GM12872 (cell line): ENCODE data around the gene KRTAP3-2.

ENCODE experiments used
- TF ChIP-seq, protein P1 (sequence below): IDR thresholded peaks from 3 replicates; pipeline ENCODE4 v1.5.1; 2011; ENCODE audit warnings: low read depth, mild to moderate bottlenecking, low read length, moderate library complexity; ENCODE audit not compliant: insufficient read depth

The KRTAP3-2 gene

DNA sequence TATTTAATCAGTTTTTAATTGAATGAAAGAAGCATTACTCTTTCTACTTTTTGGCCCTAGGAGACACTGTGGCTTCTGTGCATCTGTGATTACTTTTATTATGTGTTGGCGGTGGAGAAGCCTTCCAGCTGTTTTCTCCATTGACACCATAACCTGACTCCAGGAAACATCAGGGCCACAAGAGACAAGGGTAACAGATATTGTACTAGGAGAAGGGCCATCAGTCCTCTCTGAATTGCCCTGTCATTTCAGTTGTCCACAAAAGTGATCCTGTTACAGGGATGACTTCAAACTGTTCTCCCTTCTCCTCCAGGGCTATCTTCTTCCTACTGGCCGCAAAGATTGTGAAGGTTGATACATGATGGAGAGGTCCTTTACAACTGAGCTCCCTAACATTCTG is 47.6 kb downstream of the KRTAP3-2 start:
- TF ChIP-seq, protein P1, sequence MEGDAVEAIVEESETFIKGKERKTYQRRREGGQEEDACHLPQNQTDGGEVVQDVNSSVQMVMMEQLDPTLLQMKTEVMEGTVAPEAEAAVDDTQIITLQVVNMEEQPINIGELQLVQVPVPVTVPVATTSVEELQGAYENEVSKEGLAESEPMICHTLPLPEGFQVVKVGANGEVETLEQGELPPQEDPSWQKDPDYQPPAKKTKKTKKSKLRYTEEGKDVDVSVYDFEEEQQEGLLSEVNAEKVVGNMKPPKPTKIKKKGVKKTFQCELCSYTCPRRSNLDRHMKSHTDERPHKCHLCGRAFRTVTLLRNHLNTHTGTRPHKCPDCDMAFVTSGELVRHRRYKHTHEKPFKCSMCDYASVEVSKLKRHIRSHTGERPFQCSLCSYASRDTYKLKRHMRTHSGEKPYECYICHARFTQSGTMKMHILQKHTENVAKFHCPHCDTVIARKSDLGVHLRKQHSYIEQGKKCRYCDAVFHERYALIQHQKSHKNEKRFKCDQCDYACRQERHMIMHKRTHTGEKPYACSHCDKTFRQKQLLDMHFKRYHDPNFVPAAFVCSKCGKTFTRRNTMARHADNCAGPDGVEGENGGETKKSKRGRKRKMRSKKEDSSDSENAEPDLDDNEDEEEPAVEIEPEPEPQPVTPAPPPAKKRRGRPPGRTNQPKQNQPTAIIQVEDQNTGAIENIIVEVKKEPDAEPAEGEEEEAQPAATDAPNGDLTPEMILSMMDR, result no peak

DNA sequence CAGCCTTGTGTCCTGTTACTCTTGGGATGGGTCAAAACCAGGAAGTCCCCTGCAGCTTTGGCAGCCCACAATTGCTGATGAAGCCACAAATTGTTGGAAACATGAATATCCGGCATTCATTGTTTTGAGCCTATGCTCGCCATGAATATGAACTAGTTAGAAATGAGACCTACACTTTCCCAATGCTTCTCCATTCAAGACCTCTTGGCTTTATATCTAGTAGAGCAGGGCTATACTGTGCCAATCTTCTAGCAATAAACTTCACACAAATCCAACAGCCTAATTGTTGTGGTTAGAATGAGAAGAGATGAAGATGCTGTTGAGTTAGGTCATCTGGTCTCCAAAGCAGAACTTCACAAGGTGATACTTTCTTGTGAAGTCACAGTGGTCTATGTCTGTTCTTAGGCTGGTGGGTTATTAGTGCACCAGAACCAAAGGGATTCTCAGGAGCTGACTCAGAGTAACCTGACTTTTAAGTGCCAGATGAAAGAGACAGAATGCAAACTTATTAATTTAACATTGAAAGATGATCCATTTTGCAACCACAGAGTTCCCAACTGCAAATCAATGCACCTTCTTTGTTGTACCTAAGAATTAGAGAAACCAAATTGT is 48.6 kb downstream of the KRTAP3-2 start:
- TF ChIP-seq, protein P1, result no peak

DNA sequence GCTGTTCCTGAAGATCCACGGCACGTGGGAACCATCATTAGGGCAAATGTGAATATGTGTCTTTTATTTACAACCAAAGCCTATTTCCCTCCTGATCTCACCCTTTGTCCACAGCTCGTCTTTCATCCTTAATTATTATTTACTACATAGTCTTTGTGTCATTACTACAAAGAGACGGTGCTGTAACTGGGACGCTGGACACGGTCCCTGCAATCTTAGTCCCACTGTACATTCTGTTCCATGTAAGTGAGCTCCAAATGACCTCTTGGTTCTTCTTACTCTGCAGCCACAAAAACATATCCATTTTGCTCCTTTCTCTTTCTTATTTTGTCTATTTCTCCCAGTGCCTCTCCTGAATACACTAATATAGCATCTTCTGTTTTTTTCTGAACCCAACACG is 49.5 kb downstream of the KRTAP3-2 start:
- TF ChIP-seq, protein P1, result no peak

DNA sequence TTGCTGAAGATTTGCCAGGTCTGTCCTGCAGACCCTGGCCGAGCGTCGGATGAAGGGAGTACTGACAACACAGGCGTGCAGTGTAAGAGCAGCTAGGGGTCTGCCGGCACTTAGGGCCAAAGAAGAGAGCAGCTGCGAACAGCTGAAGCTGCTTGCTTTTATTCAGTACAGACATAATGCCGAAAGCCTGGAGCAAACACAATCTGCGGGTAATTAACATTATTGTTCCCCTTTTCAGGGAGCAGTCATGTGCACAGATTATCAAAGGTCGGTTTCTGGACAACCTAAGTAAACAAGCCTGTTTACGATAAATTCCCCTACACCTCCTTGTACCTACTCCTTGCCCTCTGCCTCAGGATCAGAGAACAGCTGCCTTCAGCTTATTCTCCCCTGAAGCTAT is 50.3 kb downstream of the KRTAP3-2 start:
- TF ChIP-seq, protein P1, result no peak
